ENCODE data around the gene CCL2.

The CCL2 gene

DNA sequence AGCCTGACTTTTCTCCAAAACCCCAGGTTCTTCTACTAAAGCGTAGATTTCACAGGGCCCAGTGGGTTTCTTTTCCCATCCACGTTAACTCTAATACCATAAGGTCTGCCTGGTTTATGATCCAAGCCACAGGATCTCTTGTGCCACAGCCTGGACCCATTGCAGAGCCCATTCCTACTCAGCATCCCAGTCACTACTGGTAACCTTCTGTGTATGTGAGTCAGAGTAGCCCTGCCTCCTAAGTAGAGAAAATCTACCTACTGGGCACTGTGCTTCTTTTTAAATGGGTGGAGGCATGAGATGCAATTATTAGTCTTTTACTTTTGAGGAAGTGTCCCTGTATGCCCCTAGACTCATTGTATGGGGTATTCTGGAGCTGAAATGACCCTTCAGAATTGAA lies 43.9 kb downstream of the CCL2 start:
- TF ChIP-seq, protein P1, sequence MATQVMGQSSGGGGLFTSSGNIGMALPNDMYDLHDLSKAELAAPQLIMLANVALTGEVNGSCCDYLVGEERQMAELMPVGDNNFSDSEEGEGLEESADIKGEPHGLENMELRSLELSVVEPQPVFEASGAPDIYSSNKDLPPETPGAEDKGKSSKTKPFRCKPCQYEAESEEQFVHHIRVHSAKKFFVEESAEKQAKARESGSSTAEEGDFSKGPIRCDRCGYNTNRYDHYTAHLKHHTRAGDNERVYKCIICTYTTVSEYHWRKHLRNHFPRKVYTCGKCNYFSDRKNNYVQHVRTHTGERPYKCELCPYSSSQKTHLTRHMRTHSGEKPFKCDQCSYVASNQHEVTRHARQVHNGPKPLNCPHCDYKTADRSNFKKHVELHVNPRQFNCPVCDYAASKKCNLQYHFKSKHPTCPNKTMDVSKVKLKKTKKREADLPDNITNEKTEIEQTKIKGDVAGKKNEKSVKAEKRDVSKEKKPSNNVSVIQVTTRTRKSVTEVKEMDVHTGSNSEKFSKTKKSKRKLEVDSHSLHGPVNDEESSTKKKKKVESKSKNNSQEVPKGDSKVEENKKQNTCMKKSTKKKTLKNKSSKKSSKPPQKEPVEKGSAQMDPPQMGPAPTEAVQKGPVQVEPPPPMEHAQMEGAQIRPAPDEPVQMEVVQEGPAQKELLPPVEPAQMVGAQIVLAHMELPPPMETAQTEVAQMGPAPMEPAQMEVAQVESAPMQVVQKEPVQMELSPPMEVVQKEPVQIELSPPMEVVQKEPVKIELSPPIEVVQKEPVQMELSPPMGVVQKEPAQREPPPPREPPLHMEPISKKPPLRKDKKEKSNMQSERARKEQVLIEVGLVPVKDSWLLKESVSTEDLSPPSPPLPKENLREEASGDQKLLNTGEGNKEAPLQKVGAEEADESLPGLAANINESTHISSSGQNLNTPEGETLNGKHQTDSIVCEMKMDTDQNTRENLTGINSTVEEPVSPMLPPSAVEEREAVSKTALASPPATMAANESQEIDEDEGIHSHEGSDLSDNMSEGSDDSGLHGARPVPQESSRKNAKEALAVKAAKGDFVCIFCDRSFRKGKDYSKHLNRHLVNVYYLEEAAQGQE (IDR thresholded peaks at IDR 0.05; ENCODE audit: insufficient read depth in 1 of 2, low read depth in 2 of 2, low read length in 2 of 2) = no peak

GRCh38 chr17:34299956-34300577 lies 45.0 kb downstream of the CCL2 start:
- TF ChIP-seq FOXP2 (optimal IDR thresholded peaks at IDR 0.05; ENCODE audit: borderline replicate concordance, extremely low read depth, extremely low read length, insufficient read depth) = no peak
- no peak for TF ChIP-seq SIN3A (IDR thresholded peaks at IDR 0.05; ENCODE audit: borderline replicate concordance, insufficient read depth, low read length)
- TF ChIP-seq POLR2AphosphoS5 (IDR thresholded peaks at IDR 0.05; ENCODE audit: low read depth, low read length) = no peak
- TF ChIP-seq, protein P1 (IDR thresholded peaks at IDR 0.05; ENCODE audit: insufficient read depth in 1 of 2, low read depth in 2 of 2, low read length in 2 of 2) = no peak
- no peak for TF ChIP-seq TAF1 (IDR thresholded peaks at IDR 0.05; ENCODE audit: borderline replicate concordance, insufficient read depth, low read length)

DNA sequence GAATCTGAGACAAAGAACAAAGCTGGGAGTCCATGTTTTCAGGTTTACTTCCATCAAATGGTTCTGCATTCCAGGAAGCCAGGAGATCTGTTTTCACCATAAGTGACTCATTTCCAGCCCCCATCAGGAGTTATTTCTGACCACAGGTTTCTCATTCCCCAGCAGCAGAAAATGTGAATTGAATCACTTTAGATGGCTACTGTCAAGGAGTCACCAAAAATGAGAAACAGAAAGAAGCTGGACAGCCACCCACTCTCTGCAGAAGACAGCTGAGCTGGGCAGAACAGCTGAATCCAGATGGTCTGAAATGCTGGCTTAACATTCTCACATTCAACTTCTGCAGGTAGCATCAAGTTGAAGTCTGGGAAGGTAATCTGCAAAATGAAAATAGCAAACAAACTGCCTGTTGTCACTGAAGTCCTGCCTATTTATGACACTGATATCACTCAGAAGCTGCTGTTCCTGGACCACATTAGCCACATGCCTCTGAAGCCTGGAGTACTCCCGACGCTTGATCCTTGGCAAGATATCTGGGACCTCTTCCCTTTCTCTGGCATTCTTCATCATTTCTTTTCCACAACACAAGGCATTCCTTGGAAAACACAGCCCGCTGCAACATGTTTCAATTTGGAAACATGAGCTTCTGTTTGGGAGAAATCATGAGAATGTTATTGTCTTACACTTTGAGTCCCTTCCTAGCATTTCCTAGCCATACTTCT lies 45.7 kb downstream of the CCL2 start:
- no peak for TF ChIP-seq SIN3A (IDR thresholded peaks at IDR 0.05; ENCODE audit: borderline replicate concordance, insufficient read depth, low read length)
- TF ChIP-seq, protein P1 (IDR thresholded peaks at IDR 0.05; ENCODE audit: insufficient read depth in 1 of 2, low read depth in 2 of 2, low read length in 2 of 2) = no peak
- TF ChIP-seq FOXP2 (optimal IDR thresholded peaks at IDR 0.05; ENCODE audit: borderline replicate concordance, extremely low read depth, extremely low read length, insufficient read depth) = no peak
- no peak for TF ChIP-seq TAF1 (IDR thresholded peaks at IDR 0.05; ENCODE audit: borderline replicate concordance, insufficient read depth, low read length)
- no peak for TF ChIP-seq POLR2AphosphoS5 (IDR thresholded peaks at IDR 0.05; ENCODE audit: low read depth, low read length)

- TF ChIP-seq, protein P1 (IDR thresholded peaks at IDR 0.05; ENCODE audit: insufficient read depth in 1 of 2, low read depth in 2 of 2, low read length in 2 of 2) = no peak
- TF ChIP-seq FOXP2 (optimal IDR thresholded peaks at IDR 0.05; ENCODE audit: borderline replicate concordance, extremely low read depth, extremely low read length, insufficient read depth) = no peak
- TF ChIP-seq POLR2AphosphoS5 (IDR thresholded peaks at IDR 0.05; ENCODE audit: low read depth, low read length) = no peak
- no peak for TF ChIP-seq TAF1 (IDR thresholded peaks at IDR 0.05; ENCODE audit: borderline replicate concordance, insufficient read depth, low read length)
- no peak for TF ChIP-seq SIN3A (IDR thresholded peaks at IDR 0.05; ENCODE audit: borderline replicate concordance, insufficient read depth, low read length)
These were observed 46.9 kb downstream of the CCL2 start for GRCh38 chr17:34301986-34302385.
